Neutrophil (primary cell): ENCODE results near the gene PIGX.
"Not testable (repeated sequence)": the region's sequence is repeated elsewhere in the genome, so short reads cannot be mapped to it uniquely, and the experiment has no call there.

Experiments used
- H3K27ac ChIP-seq: fragments of 200-600 bp; sonication (generic); 2 replicates; pipeline ENCODE4 v1.5.1; 2016; ENCODE audit warnings: mild to moderate bottlenecking, moderate library complexity
- H3K27me3 ChIP-seq: fragments of 200-600 bp; sonication (generic); 2 replicates; pipeline ENCODE4 v1.6.0; 2016; ENCODE audit warnings: mild to moderate bottlenecking
- H3K36me3 ChIP-seq: fragments of 200-600 bp; sonication (generic); 2 replicates; pipeline ENCODE4 v1.5.1; 2017
- H3K4me1 ChIP-seq, 2 experiments: fragments of 200-600 bp in 1 of 2; sonication (generic) in 1 of 2; 1 replicate in 1 of 2; 2 replicates in 1 of 2; pipeline versions ENCODE4 v1.5.1 to v1.6.1; 2013 to 2016; ENCODE audit warnings: low read depth in 1 of 2, low read length in 1 of 2, mild to moderate bottlenecking in 1 of 2, moderate library complexity in 1 of 2; ENCODE audit not compliant: control insufficient read depth in 1 of 2, insufficient read depth in 1 of 2
- H3K4me3 ChIP-seq, 2 experiments: fragments of 200-600 bp in 1 of 2; sonication (generic) in 1 of 2; 1 replicate in 1 of 2; 2 replicates in 1 of 2; pipeline ENCODE4 v1.5.1; 2013 to 2016; ENCODE audit warnings: low read depth in 1 of 2, low read length in 1 of 2, mild to moderate bottlenecking in 1 of 2, moderate library complexity in 1 of 2
- H3K9me3 ChIP-seq: fragments of 200-600 bp; sonication (generic); 2 replicates; pipeline ENCODE4 v1.5.1; 2016
- TF ChIP-seq, protein P1 (sequence below): fragments of 200-600 bp; sonication (generic); IDR thresholded peaks from 2 replicates; pipeline ENCODE4 v1.5.1; 2016; ENCODE audit warnings: antibody characterized with exemption

Gene PIGX

DNA sequence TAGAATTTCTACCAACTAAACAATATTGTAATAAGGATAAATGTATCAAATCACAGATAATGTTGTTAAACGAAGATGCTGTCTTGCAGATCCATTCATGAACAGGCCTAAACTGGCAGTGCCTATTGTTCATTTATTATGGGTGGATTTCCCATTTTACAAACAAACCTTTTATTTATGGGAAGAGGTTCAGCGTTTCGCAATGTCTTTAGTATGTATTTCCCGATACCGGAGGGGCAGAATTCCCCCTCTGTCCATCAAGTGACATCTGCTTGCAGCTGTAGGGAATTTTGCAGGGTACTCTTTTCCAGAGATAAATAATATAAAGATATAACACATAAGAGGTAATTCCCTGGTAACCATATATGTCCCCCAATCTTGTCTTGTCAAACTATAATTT lies 5.8 kb upstream of the PIGX start:
- TF ChIP-seq, protein P1, sequence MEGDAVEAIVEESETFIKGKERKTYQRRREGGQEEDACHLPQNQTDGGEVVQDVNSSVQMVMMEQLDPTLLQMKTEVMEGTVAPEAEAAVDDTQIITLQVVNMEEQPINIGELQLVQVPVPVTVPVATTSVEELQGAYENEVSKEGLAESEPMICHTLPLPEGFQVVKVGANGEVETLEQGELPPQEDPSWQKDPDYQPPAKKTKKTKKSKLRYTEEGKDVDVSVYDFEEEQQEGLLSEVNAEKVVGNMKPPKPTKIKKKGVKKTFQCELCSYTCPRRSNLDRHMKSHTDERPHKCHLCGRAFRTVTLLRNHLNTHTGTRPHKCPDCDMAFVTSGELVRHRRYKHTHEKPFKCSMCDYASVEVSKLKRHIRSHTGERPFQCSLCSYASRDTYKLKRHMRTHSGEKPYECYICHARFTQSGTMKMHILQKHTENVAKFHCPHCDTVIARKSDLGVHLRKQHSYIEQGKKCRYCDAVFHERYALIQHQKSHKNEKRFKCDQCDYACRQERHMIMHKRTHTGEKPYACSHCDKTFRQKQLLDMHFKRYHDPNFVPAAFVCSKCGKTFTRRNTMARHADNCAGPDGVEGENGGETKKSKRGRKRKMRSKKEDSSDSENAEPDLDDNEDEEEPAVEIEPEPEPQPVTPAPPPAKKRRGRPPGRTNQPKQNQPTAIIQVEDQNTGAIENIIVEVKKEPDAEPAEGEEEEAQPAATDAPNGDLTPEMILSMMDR, result no peak
- Histone ChIP-seq H3K36me3 (peaks cover 10% of the 10 kb centered on the region), H3K27ac (peak overlapping the region; percentile 64), H3K27me3 (no peaks in the 10 kb centered on the region), H3K4me1 (peaks cover 39 to 40% of the 10 kb centered on the region in 2 experiments), H3K9me3 (no peaks in the 10 kb centered on the region), H3K4me3 (no peak overlapping the region)

DNA sequence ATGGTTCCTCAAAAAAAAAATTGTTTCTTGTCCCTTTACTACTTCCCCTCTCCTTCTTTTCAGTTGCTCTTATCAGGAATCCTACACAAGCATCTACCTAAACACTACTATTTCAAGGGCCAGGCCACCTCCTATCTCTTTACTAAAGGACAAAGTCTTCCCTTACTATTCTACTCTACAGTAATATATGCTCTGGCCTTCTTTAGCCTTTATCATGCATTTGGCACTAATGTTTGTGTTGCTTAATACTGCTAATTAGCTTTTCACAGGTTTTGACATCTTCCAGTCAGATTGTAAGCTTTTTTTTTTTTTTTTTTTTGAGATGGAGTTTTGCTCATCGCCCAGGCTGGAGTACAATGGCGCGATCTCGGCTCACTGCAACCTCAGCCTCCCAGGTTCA lies 5.4 kb upstream of the PIGX start:
- TF ChIP-seq, protein P1, result no peak
- Histone ChIP-seq H3K27me3 (no peaks in the 10 kb centered on the region), H3K9me3 (no peaks in the 10 kb centered on the region), H3K4me1 (peaks cover 40 to 43% of the 10 kb centered on the region in 2 experiments), H3K27ac (peak overlapping the region; percentile 64), H3K36me3 (peaks cover 10% of the 10 kb centered on the region), H3K4me3 (no peak overlapping the region)

DNA sequence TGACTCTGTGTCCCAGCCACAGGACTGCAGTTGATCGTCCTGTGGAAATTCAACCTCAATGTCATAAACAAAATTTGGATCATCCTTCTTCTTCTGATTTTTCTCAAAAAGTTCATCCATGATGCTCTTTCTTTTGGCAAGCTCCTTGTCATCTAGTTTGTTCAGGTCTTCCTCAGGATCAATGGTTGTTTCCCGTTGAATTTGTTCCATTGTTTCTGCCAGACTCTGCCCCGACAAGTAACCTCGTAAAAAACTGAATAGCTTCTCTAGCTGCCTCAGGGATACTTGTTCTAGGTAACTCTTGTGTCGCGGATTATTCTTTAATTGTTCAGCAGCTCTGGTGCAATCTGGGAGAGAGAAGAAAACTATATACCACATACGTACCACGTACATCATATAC lies 4.6 kb upstream of the PIGX start:
- TF ChIP-seq, protein P1, result no peak
- Histone ChIP-seq H3K27ac (no peak overlapping the region), H3K9me3 (no peaks in the 10 kb centered on the region), H3K4me1 (peaks cover 40 to 43% of the 10 kb centered on the region in 2 experiments), H3K36me3 (peaks cover 10% of the 10 kb centered on the region), H3K4me3 (no peak overlapping the region), H3K27me3 (no peaks in the 10 kb centered on the region)

DNA sequence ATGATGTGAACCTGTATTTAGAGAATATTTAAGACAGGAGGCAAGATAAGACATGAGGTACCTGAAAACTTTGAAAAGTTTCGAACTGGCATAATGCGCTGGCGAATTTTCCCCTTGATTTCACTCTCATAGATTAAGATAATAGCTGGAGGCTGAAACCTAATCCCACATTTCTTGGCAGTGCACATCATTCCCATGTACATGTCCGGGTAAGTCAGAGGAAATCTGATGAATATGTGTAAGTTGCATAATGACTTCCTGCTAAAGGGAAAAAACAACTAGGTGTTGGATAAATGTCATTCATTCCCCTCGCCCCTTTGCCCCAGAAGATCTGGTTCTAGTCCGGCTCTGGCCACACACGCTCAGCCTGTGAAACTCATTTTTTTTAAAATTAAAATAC lies 3.7 kb upstream of the PIGX start:
- H3K36me3 ChIP-seq, result peaks cover 10% of the 10 kb centered on the region
- no peak overlapping the region for H3K4me3 ChIP-seq
- TF ChIP-seq, protein P1, result no peak
- peaks cover 45 to 51% of the 10 kb centered on the region in 2 experiments for H3K4me1 ChIP-seq
- H3K27ac ChIP-seq, result no peak overlapping the region
- no peaks in the 10 kb centered on the region for H3K27me3 ChIP-seq
- no peaks in the 10 kb centered on the region for H3K9me3 ChIP-seq

DNA sequence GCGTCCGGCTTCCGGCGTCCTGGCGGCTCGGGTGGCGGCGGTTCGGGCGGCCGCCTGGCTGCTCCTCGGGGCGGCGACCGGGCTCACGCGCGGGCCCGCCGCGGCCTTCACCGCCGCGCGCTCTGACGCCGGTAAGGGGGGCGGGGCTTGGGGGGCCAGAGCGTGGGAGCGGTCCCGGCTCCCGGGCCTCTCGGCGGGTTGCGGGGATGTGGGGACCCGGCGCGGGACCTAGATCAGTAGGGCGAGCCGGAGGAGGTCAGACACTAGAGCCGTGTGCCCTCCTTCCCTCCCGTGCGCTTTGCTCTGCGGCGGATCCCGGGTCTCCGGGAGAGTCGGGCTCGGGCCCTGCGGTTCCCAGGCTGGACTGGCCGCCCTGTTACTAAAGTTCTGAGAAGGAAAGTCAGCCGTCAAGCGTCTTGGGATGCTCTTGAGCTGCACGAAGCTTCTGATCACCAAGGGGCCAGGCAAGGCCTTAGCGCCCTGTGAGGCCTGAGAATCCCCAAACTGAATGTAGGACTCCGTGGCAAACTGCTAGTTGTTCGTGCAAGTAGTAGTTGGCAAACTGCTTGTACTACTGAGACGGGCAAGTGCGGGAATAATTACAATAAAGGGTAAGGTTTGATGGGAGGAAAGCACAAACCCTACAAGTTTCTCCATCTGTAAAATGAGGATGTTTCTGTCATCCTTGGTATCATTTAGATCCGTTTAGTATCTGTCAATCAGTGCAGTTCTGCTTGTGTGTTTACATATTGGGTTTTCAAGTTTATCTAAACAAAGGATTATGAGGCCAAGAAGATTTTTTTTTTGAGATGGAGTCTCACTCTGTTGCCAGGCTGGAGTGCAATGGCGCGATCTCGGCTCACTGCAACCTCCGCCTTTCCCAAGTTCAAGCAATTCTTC lies 587 bp downstream of the PIGX start:
- TF ChIP-seq, protein P1, result no peak
- peaks cover 3% of the 10 kb centered on the region for H3K36me3 ChIP-seq

DNA sequence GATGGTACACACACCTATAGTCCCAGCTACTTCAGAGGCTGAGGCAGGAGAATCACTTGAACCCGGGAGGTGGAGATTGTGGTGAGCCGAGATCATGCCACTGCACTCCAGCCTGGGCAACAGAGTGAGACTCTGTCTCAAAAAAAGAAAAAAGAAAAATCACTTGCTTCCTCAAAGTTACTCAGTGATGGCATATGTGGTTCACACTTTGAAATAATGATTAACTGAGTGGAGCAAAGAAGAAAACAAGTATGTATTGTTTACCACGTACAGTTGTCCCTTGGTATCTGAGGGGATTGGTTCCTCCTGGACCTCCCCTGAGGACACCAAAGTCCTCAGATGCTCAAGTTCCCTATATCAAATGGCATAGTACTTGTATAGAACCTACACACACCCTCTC lies 5.0 kb downstream of the PIGX start:
- H3K27ac ChIP-seq, result peak overlapping the region; percentile 12
- not testable (repeated sequence) for H3K27me3 ChIP-seq, H3K4me3 ChIP-seq, H3K9me3 ChIP-seq
- H3K36me3 ChIP-seq, result peaks cover 11% of the 10 kb centered on the region
- peaks cover 13 to 16% of the 10 kb centered on the region in 2 experiments for H3K4me1 ChIP-seq

More for the DNA sequence above, 587 bp downstream of the PIGX start:
- no peaks in the 10 kb centered on the region for H3K9me3 ChIP-seq
- peaks cover 41 to 49% of the 10 kb centered on the region in 2 experiments for H3K4me1 ChIP-seq
- peak overlapping the region; percentile 82 to 90 for H3K4me3 ChIP-seq
- H3K27me3 ChIP-seq, result no peaks in the 10 kb centered on the region
- H3K27ac ChIP-seq, result peak overlapping the region; percentile 96
